Ureter (tissue), 1 donor: ENCODE data around the gene AMT. TPM values are rescaled to one million over a fixed set of nuclear protein-coding genes. Genes with fewer than 3 reads are reported as not detected.
A peak's percentile ranks its signal among the peaks of the same experiment; 100 is the strongest.
"Not testable (repeated sequence)": the region's sequence is repeated elsewhere in the genome, so short reads cannot be mapped to it uniquely, and the experiment has no call there.

Experiments
- DNase-seq: peaks from one replicate; pipeline ENCODE4 v3.0.0-alpha.2; 2020; ENCODE audit warnings: low spot score
- total RNA-seq: library from RNA; stranded (reverse); gene quantifications from one replicate; pipeline ENCODE4 v1.2.4, GENCODE V29; 2023
- donor health status: DM: yes; HTN: yes; CAD: no.

Gene AMT
- total RNA-seq, 1 donor from 2014 or later, result 29.1 TPM

GRCh38 chr3:49424816-49425215 is 2.5 kb upstream of the AMT start:
- no peak for DNase-seq

GRCh38 chr3:49421890-49422378 is 339 bp downstream of the AMT start:
- DNase-seq, result no peak

GRCh38 chr3:49417516-49418120 is 4.7 kb downstream of the AMT start:
- DNase-seq, result no peak

- no peak for DNase-seq
Observed at GRCh38 chr3:49416867-49417266, 5.4 kb downstream of the AMT start.

DNA sequence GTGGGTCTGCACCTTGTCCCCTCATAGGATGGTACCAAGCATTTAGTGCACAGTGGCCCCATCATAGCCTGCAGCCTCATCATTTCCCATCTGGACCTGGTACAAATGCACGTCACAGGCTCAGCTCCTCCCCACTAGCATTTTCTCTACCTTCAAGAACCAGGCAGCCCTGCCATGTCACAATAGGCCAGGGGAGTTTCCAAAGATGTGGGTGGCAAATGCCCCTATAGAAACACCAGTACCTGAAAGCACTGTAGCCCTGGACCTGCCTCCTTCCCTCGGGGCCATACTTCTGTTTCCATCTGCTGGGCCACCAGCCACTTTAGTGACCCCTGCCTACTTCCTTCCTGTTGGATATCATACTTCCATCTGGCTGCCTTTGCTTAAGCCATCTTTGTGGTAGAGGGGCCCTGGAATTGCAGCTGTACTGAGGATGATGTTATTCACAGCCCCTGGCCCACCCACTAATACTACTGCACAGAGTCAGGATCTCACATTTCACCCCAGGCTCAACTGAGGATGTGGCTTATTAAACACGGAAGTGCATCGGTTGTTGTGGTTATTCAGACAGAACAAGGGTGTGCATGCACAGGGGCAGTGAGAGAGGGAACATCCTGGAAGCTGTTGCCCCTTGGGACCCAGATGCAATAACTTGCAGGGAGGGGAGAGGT is 6.2 kb downstream of the AMT start:
- DNase-seq, result no peak

GRCh38 chr3:49414753-49415152 is 7.5 kb downstream of the AMT start:
- DNase-seq, result no peak

DNA sequence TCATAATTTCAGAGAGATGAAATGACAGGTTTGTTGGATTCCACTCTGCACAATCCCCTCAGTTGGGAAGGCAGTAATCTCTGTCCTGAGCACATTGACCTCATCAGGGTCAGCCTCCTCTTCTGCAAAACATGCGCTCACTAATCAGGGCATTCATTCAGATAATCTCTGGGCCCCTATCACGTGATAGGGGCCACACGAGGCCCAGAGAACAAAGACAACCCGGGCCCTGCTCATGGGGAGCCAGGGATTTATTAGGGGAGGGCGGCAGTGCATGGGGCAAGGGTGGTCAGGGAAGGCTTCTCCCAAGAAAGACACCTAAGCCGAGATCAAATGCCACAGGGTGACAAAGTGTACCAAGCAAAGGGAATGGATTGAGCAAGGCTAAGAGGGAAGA is 8.9 kb downstream of the AMT start:
- DNase-seq, result no peak

- DNase-seq, result no peak
Observed at GRCh38 chr3:49412632-49413337, 9.5 kb downstream of the AMT start.

DNA sequence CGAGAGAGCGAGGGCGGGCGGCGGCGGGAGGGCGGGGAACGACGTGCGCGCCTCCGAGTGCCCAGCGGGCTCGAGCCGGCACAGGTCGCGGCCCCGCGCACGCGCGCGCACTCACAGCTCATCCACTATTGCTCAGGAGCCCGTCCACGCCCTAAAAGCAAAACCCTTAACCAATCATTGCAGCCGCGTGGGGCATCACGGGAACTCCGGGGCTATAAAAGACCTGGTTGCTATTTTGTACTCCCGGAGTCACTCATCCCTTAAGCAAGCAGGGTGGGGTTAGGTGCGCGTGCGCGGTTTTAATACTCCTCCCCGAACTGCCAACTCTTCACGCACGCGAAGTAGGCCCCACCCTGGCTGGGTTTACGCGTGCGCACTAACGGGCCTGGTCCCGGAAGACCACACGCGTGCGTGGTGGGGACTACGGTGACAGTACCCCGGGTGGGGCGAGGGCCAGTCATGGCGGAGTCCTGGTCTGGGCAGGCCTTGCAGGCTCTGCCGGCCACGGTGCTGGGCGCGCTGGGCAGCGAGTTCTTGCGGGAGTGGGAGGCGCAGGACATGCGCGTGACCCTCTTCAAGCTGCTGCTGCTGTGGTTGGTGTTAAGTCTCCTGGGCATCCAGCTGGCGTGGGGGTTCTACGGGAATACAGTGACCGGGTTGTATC is 10.2 kb downstream of the AMT start, which contains the start of the genes RHOA and TCTA:
Gene RHOA, minus strand, starts transcription at position 9 of the 664 bp plus-strand sequence. CDS start 36,387 bp downstream, outside the sequence.
Gene TCTA, plus strand, starts transcription at position 456 of the 664 bp plus-strand sequence. Its CDS starts 4 bp downstream, at position 460.
- DNase-seq, result peak; percentile 99

DNA sequence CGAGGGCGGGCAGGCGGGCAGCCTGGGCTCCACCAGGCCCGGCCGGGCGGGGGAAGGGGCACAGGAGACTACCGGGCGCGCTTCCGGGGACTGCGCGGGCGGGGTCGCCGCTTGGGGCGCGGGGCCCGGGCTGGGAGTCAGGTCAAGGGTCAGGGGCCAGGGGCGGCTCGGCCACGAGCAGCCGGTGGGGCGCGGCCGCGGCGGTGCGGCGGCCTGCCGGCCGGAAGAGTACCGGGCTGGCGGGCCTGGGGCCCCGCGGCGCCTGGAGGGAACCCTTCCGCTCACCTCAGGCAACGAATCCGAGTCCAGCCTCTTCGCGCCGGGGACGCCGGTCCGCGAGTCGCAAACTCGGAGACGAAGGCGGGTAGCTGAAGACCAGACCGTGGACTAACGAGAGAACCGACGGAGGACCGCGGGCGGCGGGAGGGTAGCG is 10.7 kb downstream of the AMT start:
- DNase-seq, result no peak

GRCh38 chr3:49410846-49411534 is 11.3 kb downstream of the AMT start:
- DNase-seq, result no peak

- DNase-seq, result no peak
Observed at GRCh38 chr3:49410066-49410845, 12.0 kb downstream of the AMT start.

GRCh38 chr3:49406571-49407565 is 15.4 kb downstream of the AMT start:
- no peak for DNase-seq

DNA sequence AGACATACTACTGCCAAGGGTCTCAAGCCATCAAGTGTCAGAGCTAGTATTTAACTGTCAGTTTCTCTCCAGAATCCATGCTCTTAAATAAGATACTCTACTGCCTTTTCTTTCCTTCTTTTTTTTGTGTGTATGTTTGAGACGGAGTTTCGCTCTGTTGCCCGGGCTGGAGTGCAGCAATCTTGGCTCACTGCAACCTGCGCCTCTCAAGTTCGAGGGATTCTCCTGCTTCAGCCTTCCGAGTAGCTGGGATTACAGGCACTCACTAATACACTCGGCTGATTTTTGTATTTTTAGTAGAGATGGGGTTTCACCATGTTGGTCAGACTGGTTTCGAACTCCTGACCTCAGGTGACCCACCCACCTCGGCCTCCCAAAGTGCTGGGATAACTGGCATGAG is 16.7 kb downstream of the AMT start:
- DNase-seq, result not testable (repeated sequence)

- DNase-seq, result no peak
Observed at GRCh38 chr3:49403891-49404290, 18.4 kb downstream of the AMT start.

DNA sequence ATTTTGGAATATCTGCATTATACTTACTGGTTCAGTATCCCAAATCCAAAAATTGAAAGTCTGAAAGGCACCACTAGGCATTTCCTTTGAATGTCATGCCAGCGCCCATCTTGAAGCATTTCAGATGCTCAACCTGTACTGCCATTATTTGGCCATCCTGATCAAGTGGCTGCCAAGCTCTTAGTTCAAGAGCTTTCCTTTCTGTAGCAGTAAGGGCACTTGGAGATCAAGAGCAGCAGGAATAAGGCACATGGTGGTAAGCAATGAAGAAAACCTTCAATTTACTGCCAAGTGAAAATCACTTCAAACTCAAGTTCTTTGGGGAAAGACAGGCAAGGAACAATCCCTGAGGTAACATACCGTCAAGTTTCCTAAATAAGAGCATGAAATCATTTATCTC is 20.5 kb downstream of the AMT start:
- no peak for DNase-seq

DNA sequence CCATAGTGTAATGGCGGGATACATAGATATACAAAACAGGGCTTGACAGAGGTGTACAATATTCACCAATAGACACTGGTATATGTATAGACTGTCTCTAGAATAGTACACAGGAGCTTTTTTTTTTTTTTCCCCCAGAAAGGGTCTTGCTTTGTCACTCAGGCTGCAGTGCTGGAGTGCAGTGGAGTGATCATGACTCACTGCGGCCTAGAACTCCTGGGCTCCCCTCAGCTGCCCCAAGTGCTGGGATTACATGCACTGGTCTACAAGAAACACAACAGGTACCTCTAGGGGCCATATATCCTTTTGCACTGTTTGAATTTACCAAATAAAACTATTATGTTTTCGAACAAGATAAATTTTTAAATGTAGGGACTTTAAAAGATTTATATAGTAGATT is 22.8 kb downstream of the AMT start:
- no peak for DNase-seq

GRCh38 chr3:49397470-49397869 is 24.8 kb downstream of the AMT start:
- no peak for DNase-seq

DNA sequence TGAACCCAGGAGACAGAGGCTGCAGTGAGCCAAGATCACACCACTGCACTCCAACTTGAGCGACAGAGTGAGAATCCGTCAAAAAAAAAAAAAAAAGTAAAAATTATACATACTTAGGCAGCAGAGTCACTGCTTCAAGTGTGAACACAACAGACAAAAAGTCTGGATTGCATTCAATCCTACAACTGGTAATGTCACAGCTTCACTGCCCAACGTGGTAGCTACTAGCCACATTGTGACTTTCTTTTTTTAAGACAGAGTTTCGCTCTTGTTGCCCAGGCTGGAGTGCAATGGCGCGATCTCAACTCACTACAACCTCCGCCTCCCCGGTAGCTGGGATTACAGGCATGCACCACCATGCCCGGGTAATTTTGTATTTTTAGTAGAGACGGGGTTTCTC is 31.0 kb downstream of the AMT start:
- DNase-seq, result not testable (repeated sequence)
